ENCODE data around the gene DNAJB12. TPM values are rescaled to one million over a fixed set of nuclear protein-coding genes. Genes with fewer than 3 reads are reported as not detected.

The DNAJB12 gene
- total and polyA plus RNA-seq, 12 donors: 36.3 to 67.0 (median 47.8) TPM

DNA sequence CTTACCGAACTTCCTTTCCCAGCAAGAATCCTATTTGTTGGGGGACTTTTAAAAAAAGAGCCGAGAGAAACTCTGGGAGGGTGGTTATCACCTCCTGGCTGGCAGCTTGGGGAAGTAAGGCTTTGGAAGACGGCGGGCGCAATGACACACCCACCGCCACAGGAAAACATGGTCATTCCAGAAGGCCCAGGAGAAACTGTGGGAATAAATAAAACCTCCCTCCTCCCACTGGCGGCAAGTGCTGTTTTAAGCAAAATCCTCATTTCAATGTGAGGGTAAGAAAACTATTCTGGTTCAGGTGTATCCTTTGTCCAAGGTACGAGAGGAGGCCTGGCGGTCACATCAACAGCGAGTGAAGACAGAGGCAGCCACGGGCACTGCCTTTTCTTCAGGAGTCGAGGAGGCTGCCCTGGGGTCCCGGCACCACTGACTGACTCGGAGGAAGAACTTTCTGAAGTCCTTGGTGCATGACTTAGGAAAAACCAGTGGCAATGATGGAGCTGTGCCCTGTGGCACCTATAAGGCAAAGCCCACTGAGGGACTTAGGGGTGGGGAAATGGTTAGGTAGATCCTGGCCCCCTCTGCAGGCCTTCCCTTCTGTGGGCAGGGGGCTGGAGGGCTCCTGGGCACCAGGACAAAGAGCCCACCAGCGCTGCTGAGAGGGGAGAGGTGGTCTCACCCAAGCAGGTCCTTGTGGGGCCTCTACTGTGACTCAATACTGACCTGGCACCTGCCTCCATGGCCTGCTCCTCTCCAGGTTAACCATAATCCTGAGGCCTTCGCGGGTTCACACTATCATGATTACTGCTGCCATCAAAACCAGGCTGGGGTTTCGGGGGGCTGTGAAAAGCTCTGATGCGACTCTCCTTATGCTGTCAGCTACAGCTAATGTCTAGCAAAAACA lies 21.4 kb downstream of the DNAJB12 start:
- 75 to 87% (median 82%) methylated on average over 14 to 19 of the region's 19 CpGs for WGBS, 4 donors
- Histone ChIP-seq H3K4me1 (replicated peaks in 1 of 2) (peaks cover 69 to 90% of the 10 kb centered on the region in 2 donors), H3K27ac (peak overlapping the region; percentile 73 to 100 (median 97)), H3K36me3 (replicated peaks in 1 of 2) (peaks cover 0 to 12% of the 10 kb centered on the region in 2 donors), H3K4me3 (no peak overlapping the region), H3K27me3 (no peaks in the 10 kb centered on the region), H3K9me3 (replicated peaks in 1 of 3) (no peaks in the 10 kb centered on the region)
- no peak for TF ChIP-seq POLR2A (IDR thresholded peaks at IDR 0.05)
- no peak for TF ChIP-seq CTCF (IDR thresholded peaks at IDR 0.05)
- intact Hi-C loops (cut with DNase I): loop anchor here (10.0 kb wide), 2 partner anchors 209 to 379 kb away; no protein-coding TSS in a partner anchor
- peak in 1 of 7 donors; percentile 23 for DNase-seq

GRCh38 chr10:72332423-72333111 lies 22.2 kb downstream of the DNAJB12 start:
- Histone ChIP-seq H3K4me3 (no peak overlapping the region), H3K27ac (peak overlapping the region; percentile 73 to 100 (median 97)), H3K27me3 (no peaks in the 10 kb centered on the region), H3K4me1 (replicated peaks in 1 of 2) (peaks cover 76 to 98% of the 10 kb centered on the region in 2 donors), H3K9me3 (replicated peaks in 1 of 3) (no peaks in the 10 kb centered on the region), H3K36me3 (replicated peaks in 1 of 2) (peaks cover 0 to 4% of the 10 kb centered on the region in 2 donors)
- intact Hi-C loops (cut with DNase I): loop anchor here (10.0 kb wide), 2 partner anchors 208 to 378 kb away; no protein-coding TSS in a partner anchor
- DNase-seq: peak in 2 of 7 donors; percentile 16 to 29
- 44 to 54% (median 45%) methylated on average over 10 to 12 of the region's 12 CpGs for WGBS, 4 donors
- TF ChIP-seq POLR2A (IDR thresholded peaks at IDR 0.05) (no peak), CTCF (IDR thresholded peaks at IDR 0.05) (no peak)

DNA sequence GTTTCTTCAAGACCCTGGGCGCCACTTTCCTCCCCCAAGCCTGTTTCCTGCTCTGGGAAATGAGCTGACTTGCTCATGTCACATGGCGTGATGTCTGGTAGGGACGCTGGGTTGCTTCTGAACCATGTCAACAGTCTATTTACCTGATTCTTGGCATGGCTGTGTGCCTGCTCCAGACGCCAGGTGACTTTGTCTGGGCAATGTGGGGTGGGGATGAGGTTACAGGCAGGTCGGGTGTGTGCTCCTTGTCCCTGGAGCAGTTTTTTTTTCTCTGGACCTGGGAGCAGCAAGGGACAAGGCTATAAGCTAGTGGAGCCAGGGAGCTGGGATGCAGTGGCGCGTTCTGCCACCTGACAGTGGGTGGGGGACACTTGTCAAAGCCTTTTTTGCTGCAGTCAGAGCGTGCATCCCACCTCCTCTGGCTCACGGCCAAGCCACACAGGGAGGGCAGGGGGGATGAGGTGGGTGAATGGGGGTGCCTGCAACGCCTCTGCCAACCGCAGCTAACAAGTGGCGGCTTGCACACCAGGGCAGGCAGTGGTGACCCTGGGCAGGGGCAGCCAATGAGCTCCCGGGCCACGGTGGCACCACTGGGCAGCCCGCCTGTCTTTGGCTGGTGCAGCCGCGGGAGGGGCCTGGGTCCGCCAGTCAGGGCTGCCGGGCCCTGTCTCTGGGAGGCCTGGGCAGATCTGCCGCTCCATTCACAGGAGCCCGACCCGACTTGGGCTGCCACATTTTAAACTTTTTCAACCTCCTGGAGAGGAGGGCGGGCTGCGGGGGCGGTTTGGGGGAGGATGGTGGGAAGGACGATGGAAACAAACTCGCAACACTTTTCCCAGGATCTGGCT lies 22.9 kb downstream of the DNAJB12 start:
- Histone ChIP-seq H3K27ac (peak overlapping the region; percentile 73 to 100 (median 97)), H3K36me3 (replicated peaks in 1 of 2) (no peaks in the 10 kb centered on the region), H3K9me3 (replicated peaks in 1 of 3) (no peaks in the 10 kb centered on the region), H3K4me3 (no peak overlapping the region), H3K27me3 (no peaks in the 10 kb centered on the region), H3K4me1 (replicated peaks in 1 of 2) (peaks cover 72 to 97% of the 10 kb centered on the region in 2 donors)
- intact Hi-C loops (cut with DNase I): loop anchor here (10.0 kb wide), 2 partner anchors 207 to 377 kb away; no protein-coding TSS in a partner anchor
- DNase-seq: peak; percentile 94 to 99 (median 98)
- WGBS, 4 donors: 5 to 9% (median 7%) methylated on average over 7 to 27 of the region's 27 CpGs
- TF ChIP-seq POLR2A (IDR thresholded peaks at IDR 0.05): peak; percentile 36 to 63
- peak; percentile 41 to 87 (median 76) for TF ChIP-seq CTCF (IDR thresholded peaks at IDR 0.05)

All from adrenal gland (tissue), 12 donors.